HCT116 (cell line): Measurements from ENCODE around the gene SNX19. TPM values are rescaled to one million over a fixed set of nuclear protein-coding genes. Genes with fewer than 3 reads are reported as not detected.

Experiments used
- ATAC-seq: fragments of 200-7000 bp; cut with Tn5 transposase; 2 replicates; pipeline ENCODE4 v1.9.1; 2020; ENCODE audit warnings: mild to moderate bottlenecking, moderate library complexity
- BruUV-seq: library from RNA; stranded (reverse); fragments of 400-500 nt; replicated peaks from 2 replicates; lab custom pipeline; 2021; lab: Mats Ljungman, UMichigan
- CTCF ChIA-PET: fragments of 300-600 bp; sonication (Branson Sonifier 250); formaldehyde crosslinking; loops from one replicate; lab custom pipeline; 2021; ENCODE audit warnings: antibody characterized with exemption; lab: Charles Lee
- POLR2A ChIA-PET: fragments of 300-600, 350-600 bp; sonication (Branson Sonifier 250); formaldehyde crosslinking; loops from one replicate; lab custom pipeline; 2021; ENCODE audit warnings: antibody characterized with exemption; lab: Charles Lee
- RAD21 ChIA-PET, 2 experiments: fragments of 300-600 bp; sonication (Branson Sonifier 250); formaldehyde crosslinking; loops; one replicate each; lab custom pipeline; 2023; ENCODE audit warnings: low total read pairs in 2 of 2; ENCODE audit not compliant: uncharacterized antibody in 2 of 2, unreplicated experiment in 2 of 2, low non-redundant PET in 1 of 2; lab: Charles Lee
- DNase-seq: peaks from one replicate; pipeline ENCODE4 v3.0.0-alpha.2; 2010; ENCODE audit warnings: low read depth, low spot score
- H2AFZ ChIP-seq: fragments of 200-600 bp; shearing (Covaris generic), sonication (generic); 2 replicates; pipeline ENCODE4 v1.6.1; 2017; ENCODE audit warnings: low read depth, mixed run types, mixed read lengths, antibody characterized with exemption, low read length; ENCODE audit not compliant: poor library complexity, severe bottlenecking
- H3K27ac ChIP-seq: 2 replicates; pipeline ENCODE4 v1.5.1; 2012; ENCODE audit warnings: low read depth, low read length
- H3K27me3 ChIP-seq: fragments of 200-600 bp; sonication (generic); 2 replicates; pipeline ENCODE4 v1.6.1; 2016; ENCODE audit warnings: mixed run types, low read length, mixed read lengths; ENCODE audit not compliant: insufficient read depth
- H3K36me3 ChIP-seq, 2 experiments: fragments of 200-500 bp in 1 of 2; fragments of 200-600 bp in 1 of 2; sonication (Bioruptor generic) in 1 of 2; sonication (generic) in 1 of 2; 2 replicates each; pipeline versions ENCODE4 v1.5.1 to v1.6.1; 2014 to 2016; ENCODE audit warnings: low read length in 2 of 2, inconsistent platforms in 1 of 2, mixed read lengths in 1 of 2, mixed run types in 1 of 2; ENCODE audit not compliant: insufficient read depth in 2 of 2, control insufficient read depth in 1 of 2
- H3K4me1 ChIP-seq, 2 experiments: fragments of 200-600 bp in 1 of 2; sonication (generic) in 1 of 2; 2 replicates each; pipeline versions ENCODE4 v1.5.1 to v1.6.1; 2012 to 2017; ENCODE audit warnings: low read length in 2 of 2, inconsistent platforms in 1 of 2, mild to moderate bottlenecking in 1 of 2, mixed read lengths in 1 of 2, mixed run types in 1 of 2, moderate library complexity in 1 of 2; ENCODE audit not compliant: insufficient read depth in 2 of 2, control insufficient read depth in 1 of 2
- H3K4me2 ChIP-seq: fragments of 200-600 bp; sonication (generic); 2 replicates; pipeline ENCODE4 v1.6.1; 2017; ENCODE audit warnings: mixed run types, low read length, mixed read lengths
- H3K4me3 ChIP-seq, 2 experiments: fragments of 200-600 bp in 1 of 2; sonication (generic) in 1 of 2; replicated peaks in 1 of 2; 2 replicates each; pipeline ENCODE4 v1.5.1; 2011 to 2016; ENCODE audit warnings: low read length in 2 of 2, control low read depth in 1 of 2, low read depth in 1 of 2, mild to moderate bottlenecking in 1 of 2, mixed read lengths in 1 of 2, mixed run types in 1 of 2
- H3K79me2 ChIP-seq: fragments of 200-600 bp; sonication (generic); 2 replicates; pipeline ENCODE4 v1.6.1; 2017; ENCODE audit warnings: mild to moderate bottlenecking, mixed run types, low read length, moderate library complexity, mixed read lengths; ENCODE audit not compliant: insufficient read depth
- H3K9ac ChIP-seq: fragments of 200-600 bp; sonication (generic); 2 replicates; pipeline ENCODE4 v1.6.1; 2016; ENCODE audit warnings: low read length, mixed read lengths
- H3K9me2 ChIP-seq: fragments of 200-600 bp; sonication (generic), shearing (Covaris generic); 2 replicates; pipeline ENCODE4 v1.6.1; 2017; ENCODE audit warnings: mixed run types, mild to moderate bottlenecking, moderate library complexity; ENCODE audit not compliant: insufficient read depth
- H3K9me3 ChIP-seq, 2 experiments: fragments of 200-500 bp in 1 of 2; fragments of 200-600 bp in 1 of 2; sonication (Bioruptor generic) in 1 of 2; sonication (generic) in 1 of 2; 2 replicates each; pipeline ENCODE4 v1.6.1; 2014 to 2017; ENCODE audit warnings: low read length in 2 of 2, mixed read lengths in 2 of 2, inconsistent platforms in 1 of 2, low read depth in 1 of 2, mild to moderate bottlenecking in 1 of 2, mixed run types in 1 of 2, moderate library complexity in 1 of 2; ENCODE audit not compliant: control insufficient read depth in 1 of 2, insufficient read depth in 1 of 2
- H4K20me1 ChIP-seq: fragments of 200-600 bp; sonication (generic), shearing (Covaris generic); 2 replicates; pipeline ENCODE4 v1.6.1; 2017; ENCODE audit warnings: mixed run types, mild to moderate bottlenecking, moderate library complexity; ENCODE audit not compliant: insufficient read depth
- ATF3 ChIP-seq: IDR thresholded peaks from 2 replicates; pipeline ENCODE4 v1.6.1; 2012
- EZH2 ChIP-seq: fragments of 200-600 bp; sonication (generic); IDR thresholded peaks from 2 replicates; pipeline ENCODE4 v1.6.1; 2017; ENCODE audit warnings: antibody characterized with exemption, mixed run types
- EZH2phosphoT487 ChIP-seq: fragments of 200-600 bp; IDR thresholded peaks from 2 replicates; pipeline ENCODE4 v1.6.1; 2018; ENCODE audit warnings: antibody characterized with exemption, borderline replicate concordance
- FOSL1 ChIP-seq: IDR thresholded peaks from 2 replicates; pipeline ENCODE4 v1.6.1; 2012; ENCODE audit warnings: low read depth
- JUND ChIP-seq: IDR thresholded peaks from 2 replicates; pipeline ENCODE4 v1.6.1; 2012
- POLR2A ChIP-seq: IDR thresholded peaks from 2 replicates; pipeline ENCODE4 v1.7.0; 2011; ENCODE audit warnings: borderline replicate concordance; ENCODE audit not compliant: insufficient read depth, insufficient read length; ENCODE audit errors: extremely low read depth
- RAD21 ChIP-seq: IDR thresholded peaks from 2 replicates; pipeline ENCODE4 v1.6.1; 2012; ENCODE audit warnings: low read depth, mild to moderate bottlenecking
- REST ChIP-seq: IDR thresholded peaks from 2 replicates; pipeline ENCODE4 v1.6.1; 2012; ENCODE audit warnings: low read depth
- SIN3A ChIP-seq: IDR thresholded peaks from 2 replicates; pipeline ENCODE4 v1.6.1; 2012; ENCODE audit warnings: low read depth
- SP1 ChIP-seq: IDR thresholded peaks from 2 replicates; pipeline ENCODE4 v1.6.1; 2012; ENCODE audit warnings: low read depth
- SRF ChIP-seq: IDR thresholded peaks from 2 replicates; pipeline ENCODE4 v1.6.1; 2012; ENCODE audit warnings: low read depth
- YY1 ChIP-seq: IDR thresholded peaks from 2 replicates; pipeline ENCODE4 v1.6.1; 2011; ENCODE audit warnings: low read length, low read depth, moderate library complexity, mild to moderate bottlenecking; ENCODE audit not compliant: insufficient replicate concordance; ENCODE audit errors: extremely low read depth
- ZBTB33 ChIP-seq: IDR thresholded peaks from 2 replicates; pipeline ENCODE4 v1.6.1; 2011; ENCODE audit warnings: mild to moderate bottlenecking, low read length, moderate library complexity; ENCODE audit not compliant: insufficient replicate concordance; ENCODE audit errors: extremely low read depth
- ZNF274 ChIP-seq: fragments of 200-500 bp; sonication (Bioruptor generic); IDR thresholded peaks from 2 replicates; pipeline ENCODE4 v1.6.1; 2014; ENCODE audit warnings: mild to moderate bottlenecking, low read depth, low read length, inconsistent platforms
- intact Hi-C: fragments of 100-400 bp; cut with micrococcal nuclease; formaldehyde crosslinking; loops from 2 replicates; pipeline ENCODE4 v1.10.0; 2022
- total RNA-seq: library from RNA; stranded (reverse); gene quantifications from one replicate; pipeline ENCODE4 v1.2.1, GENCODE V29; 2021; ENCODE audit not compliant: unreplicated experiment
- TF ChIP-seq, protein P1 (sequence below): IDR thresholded peaks from 2 replicates; pipeline ENCODE4 v1.6.1; 2012
- TF ChIP-seq, protein P2 (sequence below), 3 experiments: fragments of 200-600 bp in 1 of 3; sonication (generic) in 1 of 3; IDR thresholded peaks in 2 of 3; conservative IDR thresholded peaks in 1 of 3; 2 replicates each; pipeline ENCODE4 v1.5.1; 2012 to 2017; ENCODE audit warnings: low read depth in 2 of 3, low read length in 2 of 3, antibody characterized with exemption in 1 of 3, borderline replicate concordance in 1 of 3, control low read depth in 1 of 3, mild to moderate bottlenecking in 1 of 3, mixed read lengths in 1 of 3, mixed run types in 1 of 3, moderate library complexity in 1 of 3; ENCODE audit not compliant: insufficient read depth in 1 of 3

Gene SNX19
- total RNA-seq, 1 experiment from 2014 or later = 25.2 TPM

GRCh38 chr11:130882138-130882551, 34.1 kb downstream of the SNX19 start (continued):
- TF ChIP-seq EZH2 = no peak
- TF ChIP-seq ZBTB33 = no peak
- TF ChIP-seq, protein P1, sequence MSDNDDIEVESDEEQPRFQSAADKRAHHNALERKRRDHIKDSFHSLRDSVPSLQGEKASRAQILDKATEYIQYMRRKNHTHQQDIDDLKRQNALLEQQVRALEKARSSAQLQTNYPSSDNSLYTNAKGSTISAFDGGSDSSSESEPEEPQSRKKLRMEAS = no peak
- TF ChIP-seq, protein P2, sequence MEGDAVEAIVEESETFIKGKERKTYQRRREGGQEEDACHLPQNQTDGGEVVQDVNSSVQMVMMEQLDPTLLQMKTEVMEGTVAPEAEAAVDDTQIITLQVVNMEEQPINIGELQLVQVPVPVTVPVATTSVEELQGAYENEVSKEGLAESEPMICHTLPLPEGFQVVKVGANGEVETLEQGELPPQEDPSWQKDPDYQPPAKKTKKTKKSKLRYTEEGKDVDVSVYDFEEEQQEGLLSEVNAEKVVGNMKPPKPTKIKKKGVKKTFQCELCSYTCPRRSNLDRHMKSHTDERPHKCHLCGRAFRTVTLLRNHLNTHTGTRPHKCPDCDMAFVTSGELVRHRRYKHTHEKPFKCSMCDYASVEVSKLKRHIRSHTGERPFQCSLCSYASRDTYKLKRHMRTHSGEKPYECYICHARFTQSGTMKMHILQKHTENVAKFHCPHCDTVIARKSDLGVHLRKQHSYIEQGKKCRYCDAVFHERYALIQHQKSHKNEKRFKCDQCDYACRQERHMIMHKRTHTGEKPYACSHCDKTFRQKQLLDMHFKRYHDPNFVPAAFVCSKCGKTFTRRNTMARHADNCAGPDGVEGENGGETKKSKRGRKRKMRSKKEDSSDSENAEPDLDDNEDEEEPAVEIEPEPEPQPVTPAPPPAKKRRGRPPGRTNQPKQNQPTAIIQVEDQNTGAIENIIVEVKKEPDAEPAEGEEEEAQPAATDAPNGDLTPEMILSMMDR (IDR thresholded peaks at IDR 0.05 in 2 of 3, conservative IDR thresholded peaks at IDR 0.05 in 1 of 3; ENCODE audit: borderline replicate concordance in 1 of 3, insufficient read depth in 1 of 3, low read depth in 2 of 3, low read length in 2 of 3) = no peak
- no peak for TF ChIP-seq JUND
- no peak for TF ChIP-seq SRF
- TF ChIP-seq, all 23 proteins: peak for 0

DNA sequence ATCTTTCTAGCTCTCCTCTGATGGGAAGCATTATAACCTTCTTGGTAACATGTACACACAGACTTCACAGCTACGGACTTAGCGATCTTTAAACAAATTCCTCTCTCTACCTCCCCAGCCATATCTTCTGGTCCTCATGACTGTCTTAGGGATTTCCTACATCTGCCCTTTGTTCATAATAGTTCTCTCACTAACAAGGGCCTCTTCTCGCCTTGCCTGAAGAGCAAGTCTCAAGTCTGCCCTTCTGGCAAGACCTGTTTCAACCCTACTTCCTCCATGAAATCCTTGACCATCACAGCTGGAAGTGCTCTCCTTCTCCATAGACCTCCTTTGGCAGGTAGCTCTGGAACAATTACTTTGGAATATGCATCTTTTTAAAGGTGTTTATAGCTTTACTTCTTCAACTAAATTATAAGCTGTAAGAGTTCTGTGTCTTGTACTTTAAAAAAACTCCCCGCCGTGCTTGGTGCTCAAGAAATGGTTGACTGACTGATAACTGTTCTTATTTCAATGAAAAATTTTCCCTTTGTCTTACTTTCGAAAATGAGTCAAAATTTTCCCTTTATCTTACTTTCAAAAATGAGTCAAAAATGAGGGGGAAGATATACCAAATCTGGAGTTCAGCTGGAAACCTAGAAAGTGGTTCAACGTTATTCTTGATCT, 34.7 kb downstream of the SNX19 start:
- intact Hi-C loops = no loop called here
- no peaks in the 10 kb centered on the region for H3K9me3 ChIP-seq
- no peak overlapping the region for H2AFZ ChIP-seq
- no peaks in the 10 kb centered on the region for H3K27me3 ChIP-seq
- no peaks in the 10 kb centered on the region for H3K79me2 ChIP-seq
- H3K36me3 ChIP-seq = peaks cover 21 to 28% of the 10 kb centered on the region in 2 experiments; a peak in 3 of 4 replicates
- H3K9me2 ChIP-seq = no peaks in the 10 kb centered on the region
- no peak overlapping the region for H3K4me3 ChIP-seq
- H3K9ac ChIP-seq = no peak overlapping the region
- no peak overlapping the region for H3K4me2 ChIP-seq
- no peak for DNase-seq
- POLR2A ChIA-PET = interaction anchor here (1.4 kb wide), 1 partner anchor 10 kb away, joined by 3 read pairs; no protein-coding TSS in a partner anchor
- no peak overlapping the region for H3K27ac ChIP-seq
- BruUV-seq = no TSS peak
- no peaks in the 10 kb centered on the region for H4K20me1 ChIP-seq
- no peaks in the 10 kb centered on the region for H3K4me1 ChIP-seq
- RAD21 ChIA-PET = no interaction called here
- ATAC-seq = no peak
- CTCF ChIA-PET = no interaction called here
- TF ChIP-seq REST = no peak
- TF ChIP-seq EZH2 = no peak
- TF ChIP-seq JUND = no peak
- TF ChIP-seq SIN3A = no peak
- no peak for TF ChIP-seq RAD21
- TF ChIP-seq ATF3 = no peak
- TF ChIP-seq EZH2phosphoT487 = no peak
- TF ChIP-seq SP1 = no peak
- TF ChIP-seq ZNF274 = no peak
- TF ChIP-seq, protein P1 = no peak
- no peak for TF ChIP-seq FOSL1
- TF ChIP-seq SRF = no peak
- TF ChIP-seq YY1 = no peak
- no peak for TF ChIP-seq POLR2A
